Suppressor macrophage (primary cell): ENCODE measurements around the gene CYP2C8.
"Not testable (repeated sequence)": the region's sequence is repeated elsewhere in the genome, so short reads cannot be mapped to it uniquely, and the experiment has no call there.

ENCODE experiments used
- DNase-seq, 4 experiments: peaks; one replicate each; pipeline ENCODE4 v3.0.0-alpha.2; 2020 to 2022
- total RNA-seq, 17 experiments: gene quantifications; one replicate each; lab custom pipeline; 2026; ENCODE audit warnings: mixed read lengths in 6 of 17, inconsistent platforms in 3 of 17; lab: John Stamatoyannopoulos, UW

Gene CYP2C8
- total RNA-seq, result 0 to 1.3 (median 0) reads per million in 17 experiments

- DNase-seq, result no peak
Observed at GRCh38 chr10:95069286-95069685, at the start of gene CYP2C8. CYP2C8 (minus strand) TSS chr10:95069497; CDS start chr10:95069402, 95 bp downstream.

- DNase-seq, result no peak
Observed at GRCh38 chr10:95116869-95117269, 47.6 kb upstream of the CYP2C8 start.

- DNase-seq, result not testable (repeated sequence)
Observed at GRCh38 chr10:95110823-95111222, 41.5 kb upstream of the CYP2C8 start.

- no peak for DNase-seq
Observed at GRCh38 chr10:95097805-95098204, 28.5 kb upstream of the CYP2C8 start.

- no peak for DNase-seq
Observed at GRCh38 chr10:95096143-95096542, 26.8 kb upstream of the CYP2C8 start.

GRCh38 chr10:95079626-95080025, 10.3 kb upstream of the CYP2C8 start:
- not testable (repeated sequence) for DNase-seq

GRCh38 chr10:95077556-95077955, 8.3 kb upstream of the CYP2C8 start:
- DNase-seq, result no peak

- DNase-seq, result no peak
Observed at GRCh38 chr10:95071107-95071660, 1.9 kb upstream of the CYP2C8 start.

- not testable (repeated sequence) for DNase-seq
Observed at GRCh38 chr10:95064125-95064524, 5.2 kb downstream of the CYP2C8 start.

GRCh38 chr10:95056744-95057363, 12.4 kb downstream of the CYP2C8 start:
- DNase-seq, result no peak

GRCh38 chr10:95049919-95050318, 19.4 kb downstream of the CYP2C8 start:
- DNase-seq, result no peak

GRCh38 chr10:95048206-95048605, 21.1 kb downstream of the CYP2C8 start:
- no peak for DNase-seq

GRCh38 chr10:95039281-95039680, 30.0 kb downstream of the CYP2C8 start:
- no peak for DNase-seq

- DNase-seq, result no peak
Observed at GRCh38 chr10:95035332-95036295, 33.7 kb downstream of the CYP2C8 start.

GRCh38 chr10:95034401-95034800, 34.9 kb downstream of the CYP2C8 start:
- DNase-seq, result no peak

GRCh38 chr10:95031656-95032055, 37.6 kb downstream of the CYP2C8 start:
- DNase-seq, result no peak

- no peak for DNase-seq
Observed at GRCh38 chr10:95026461-95026860, 42.8 kb downstream of the CYP2C8 start.

- no peak for DNase-seq
Observed at GRCh38 chr10:94997741-94998174, 71.5 kb downstream of the CYP2C8 start.

GRCh38 chr10:94992811-94993210, 76.5 kb downstream of the CYP2C8 start:
- no peak for DNase-seq

GRCh38 chr10:94991243-94991888, 77.9 kb downstream of the CYP2C8 start:
- no peak for DNase-seq

- no peak for DNase-seq
Observed at GRCh38 chr10:94989192-94989591, 80.1 kb downstream of the CYP2C8 start.
